ENCODE measurements around the gene KLHL29. TPM values are rescaled to one million over a fixed set of nuclear protein-coding genes. Genes with fewer than 3 reads are reported as not detected.
A peak's percentile ranks its signal among the peaks of the same experiment; 100 is the strongest.

Gene KLHL29
- total RNA-seq, 1 experiment from 2014 or later: 2.4 TPM

DNA sequence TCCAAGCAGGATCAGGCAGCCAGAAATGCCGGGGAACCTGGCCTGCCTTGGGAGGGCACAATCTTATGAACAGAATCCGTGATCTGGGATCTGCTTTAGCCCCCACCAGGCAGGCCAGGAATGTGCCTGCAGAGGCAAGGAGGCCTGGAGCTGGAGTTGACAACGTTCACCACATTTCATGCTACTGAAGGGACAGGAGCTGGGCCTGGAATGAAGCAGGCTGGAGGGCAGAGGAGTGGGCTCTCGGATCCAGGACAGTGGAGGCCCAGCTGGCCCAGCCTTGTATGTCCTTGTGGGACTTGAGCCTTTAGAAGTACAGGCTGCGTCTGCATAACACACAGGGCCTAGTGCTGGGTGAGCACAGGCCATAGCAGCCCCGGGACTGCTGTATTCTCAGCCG, 91.8 kb downstream of the KLHL29 start:
- no peak overlapping the region for H4K8ac ChIP-seq (replicated peaks; ENCODE audit: insufficient read length, low read depth, low read length)
- no peak for TF ChIP-seq CTCF (conservative IDR thresholded peaks at IDR 0.05)
- H3K79me2 ChIP-seq (ENCODE audit: insufficient read depth, low read length): no peaks in the 10 kb centered on the region
- Mint-ChIP-seq H3K9me3 (no peaks in the 10 kb centered on the region), H3K4me3 (no peak overlapping the region), H3K27ac (peak overlapping the region in 2 of 3 experiments; percentile 64 to 84; a peak in 2 of 7 replicates), H3K4me1 (peaks cover 68 to 71% of the 10 kb centered on the region in 2 experiments), H3K27me3 (ENCODE audit: low read depth) (peaks cover 57% of the 10 kb centered on the region), H3K36me3 (ENCODE audit: insufficient read depth in 1 of 3, low read depth in 3 of 3) (peaks cover 0 to 3% (median 0%) of the 10 kb centered on the region in 3 experiments; a peak in 2 of 7 replicates)
- H4K20me1 ChIP-seq (ENCODE audit: control insufficient read depth, insufficient read depth, insufficient read length): no peaks in the 10 kb centered on the region
- no peak overlapping the region for H2BK20ac ChIP-seq (ENCODE audit: low read depth, low read length, poor library complexity, severe bottlenecking)
- no peaks in the 10 kb centered on the region for H3K79me1 ChIP-seq (ENCODE audit: insufficient read depth, low read depth, low read length, poor library complexity, severe bottlenecking)
- H3K23ac ChIP-seq (ENCODE audit: insufficient read length, low read depth, low read length): no peak overlapping the region
- no peak for DNase-seq
- no CpG with 5 or more reads among the region's 7 CpGs for WGBS (ENCODE audit: extremely low coverage, insufficient read length, low lambda C conversion rate)
- H3K4ac ChIP-seq (ENCODE audit: low read depth, low read length): no peak overlapping the region
- H3K4me2 ChIP-seq (ENCODE audit: insufficient read depth, insufficient read length, low read length): no peak overlapping the region
- peak overlapping the region; percentile 8 for H3K18ac ChIP-seq (ENCODE audit: insufficient read length, low read depth, low read length)
- no peak overlapping the region for H3K14ac ChIP-seq (ENCODE audit: insufficient read depth, low read length)
- H3K9me3 ChIP-seq (ENCODE audit: control insufficient read depth, low read depth, low read length): no peaks in the 10 kb centered on the region
- H4K5ac ChIP-seq (ENCODE audit: insufficient read length, low read depth, low read length): no peak overlapping the region
- no peak overlapping the region for H4K91ac ChIP-seq (ENCODE audit: insufficient read length, low read depth, low read length)
- no peak overlapping the region for H2BK12ac ChIP-seq (ENCODE audit: insufficient read length, low read depth, low read length)
- no peak overlapping the region for H2BK120ac ChIP-seq (ENCODE audit: low read depth, low read length, poor library complexity, severe bottlenecking)
- H3T11ph ChIP-seq (ENCODE audit: low read length): no peak overlapping the region
- no peak overlapping the region for H2AK5ac ChIP-seq (ENCODE audit: insufficient read length, low read length)
- H3K9ac ChIP-seq (ENCODE audit: extremely low read depth, insufficient read length, low read length): no peak overlapping the region
- no peak overlapping the region for H2BK15ac ChIP-seq (ENCODE audit: low read depth, low read length)
- H3K56ac ChIP-seq (ENCODE audit: insufficient read length, low read depth, low read length): no peak overlapping the region
- H2BK5ac ChIP-seq (ENCODE audit: insufficient read length, low read length): no peak overlapping the region
- peaks cover 10% of the 10 kb centered on the region; the same call in 1 of the 2 replicates for H3K4me1 ChIP-seq (ENCODE audit: insufficient read depth, low read length)
- no peak overlapping the region for H3K27ac ChIP-seq (ENCODE audit: insufficient read length, low read depth, low read length)
- no peaks in the 10 kb centered on the region for H3K23me2 ChIP-seq (ENCODE audit: insufficient read length, low read depth, low read length, poor library complexity, severe bottlenecking)
- no peak overlapping the region for H2AFZ ChIP-seq (ENCODE audit: low read length)
- no peaks in the 10 kb centered on the region for H3K27me3 ChIP-seq (ENCODE audit: insufficient read depth, low read length)
